Muscle layer of duodenum (tissue), 2 donors: ENCODE data around the gene TMED10.
"Not testable (repeated sequence)": the region's sequence is repeated elsewhere in the genome, so short reads cannot be mapped to it uniquely, and the experiment has no call there.

ENCODE experiments used
- H3K27ac ChIP-seq: one replicate; pipeline ENCODE4 v1.7.0; 2013; ENCODE audit warnings: mild to moderate bottlenecking, low read length
- H3K27me3 ChIP-seq: one replicate; pipeline ENCODE4 v1.7.0; 2013; ENCODE audit warnings: low read depth, mild to moderate bottlenecking, control low read depth, low read length
- H3K36me3 ChIP-seq, 2 donors: one replicate each; pipeline ENCODE4 v1.7.0; 2013; ENCODE audit warnings: low read length in 2 of 2, control low read depth in 1 of 2, mild to moderate bottlenecking in 1 of 2; ENCODE audit not compliant: insufficient read depth in 2 of 2, control insufficient read depth in 1 of 2
- H3K4me1 ChIP-seq, 2 donors: one replicate each; pipeline ENCODE4 v1.7.0; 2013; ENCODE audit warnings: low read length in 2 of 2, mild to moderate bottlenecking in 2 of 2, control low read depth in 1 of 2, moderate library complexity in 1 of 2; ENCODE audit not compliant: insufficient read depth in 2 of 2, control insufficient read depth in 1 of 2
- H3K4me3 ChIP-seq, 2 donors: one replicate each; pipeline ENCODE4 v1.7.0; 2013; ENCODE audit warnings: low read length in 2 of 2, low read depth in 1 of 2, mild to moderate bottlenecking in 1 of 2
- H3K9me3 ChIP-seq, 2 donors: one replicate each; pipeline ENCODE4 v1.7.0; 2013; ENCODE audit warnings: low read length in 2 of 2, control low read depth in 1 of 2, mild to moderate bottlenecking in 1 of 2; ENCODE audit not compliant: control insufficient read depth in 1 of 2
- donor health status: healthy.

Gene TMED10

GRCh38 chr14:75156111-75156510, 20.3 kb downstream of the TMED10 start:
- Histone ChIP-seq H3K9me3 (no peaks in the 10 kb centered on the region), H3K4me3 (no peak overlapping the region), H3K4me1 (peaks cover 6 to 11% of the 10 kb centered on the region in 2 donors), H3K36me3 (peaks cover 0 to 8% of the 10 kb centered on the region in 2 donors), H3K27me3 (no peaks in the 10 kb centered on the region), H3K27ac (no peak overlapping the region)

DNA sequence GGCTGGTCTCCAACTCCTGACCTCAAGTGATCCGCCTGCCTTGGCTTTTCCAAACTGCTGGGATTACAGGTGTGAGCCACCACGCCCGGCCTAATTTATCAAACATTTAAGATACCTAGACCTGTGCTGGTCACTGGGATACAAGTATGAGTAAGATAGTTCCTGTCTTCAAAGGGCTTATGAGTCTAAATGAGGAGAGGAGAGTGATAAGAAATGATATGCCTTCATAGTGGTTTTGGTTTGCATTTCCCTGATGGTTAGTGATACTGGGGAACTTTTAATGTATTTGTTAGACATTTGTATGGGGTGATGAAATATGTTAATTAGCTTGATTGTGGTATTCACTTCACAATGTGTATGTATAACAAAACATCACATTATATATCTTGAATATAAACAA, 21.2 kb downstream of the TMED10 start:
- Histone ChIP-seq H3K4me3 (no peak overlapping the region), H3K36me3 (peaks cover 0 to 8% of the 10 kb centered on the region in 2 donors), H3K4me1 (peaks cover 6 to 9% of the 10 kb centered on the region in 2 donors), H3K9me3 (no peaks in the 10 kb centered on the region), H3K27ac (no peak overlapping the region), H3K27me3 (no peaks in the 10 kb centered on the region)

- H3K27ac ChIP-seq = no peak overlapping the region
- peaks cover 2 to 6% of the 10 kb centered on the region in 2 donors for H3K4me1 ChIP-seq
- no peaks in the 10 kb centered on the region for H3K27me3 ChIP-seq
These were observed 23.1 kb downstream of the TMED10 start for GRCh38 chr14:75153295-75153694.

GRCh38 chr14:75151851-75152250, 24.6 kb downstream of the TMED10 start:
- no peak overlapping the region for H3K4me3 ChIP-seq
- H3K4me1 ChIP-seq = peaks cover 6 to 7% of the 10 kb centered on the region in 2 donors
- peaks cover 8 to 20% of the 10 kb centered on the region in 2 donors for H3K36me3 ChIP-seq

More at GRCh38 chr14:75153295-75153694, 23.1 kb downstream of the TMED10 start:
- Histone ChIP-seq H3K4me3 (no peak overlapping the region), H3K9me3 (no peaks in the 10 kb centered on the region), H3K36me3 (peaks cover 8 to 17% of the 10 kb centered on the region in 2 donors)

DNA sequence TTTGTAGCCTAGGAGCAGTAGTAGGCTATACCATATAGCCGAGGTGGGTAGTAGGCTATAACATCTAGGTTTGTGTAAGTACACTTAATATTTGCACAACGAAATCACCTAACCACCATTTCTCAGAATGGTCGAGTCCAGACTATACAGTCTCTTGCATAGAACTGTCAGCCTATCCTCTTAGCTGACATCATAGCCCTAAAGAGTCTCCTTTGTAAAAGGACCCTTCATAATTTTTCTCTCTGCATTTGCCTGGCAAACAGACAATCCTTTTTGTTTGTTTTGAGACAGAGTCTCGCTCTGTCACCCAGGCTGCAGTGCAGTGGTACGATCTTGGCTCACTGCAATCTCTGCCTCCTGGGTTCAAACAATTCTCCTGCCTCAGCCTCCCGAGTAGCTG, 25.8 kb downstream of the TMED10 start:
- not testable (repeated sequence) for H3K9me3 ChIP-seq, H3K27ac ChIP-seq, H3K4me3 ChIP-seq, H3K27me3 ChIP-seq
- H3K36me3 ChIP-seq = peaks cover 12 to 20% of the 10 kb centered on the region in 2 donors
- H3K4me1 ChIP-seq = peaks cover 7 to 12% of the 10 kb centered on the region in 2 donors

More at GRCh38 chr14:75151851-75152250, 24.6 kb downstream of the TMED10 start:
- H3K9me3 ChIP-seq = no peaks in the 10 kb centered on the region
- H3K27ac ChIP-seq = no peak overlapping the region
- H3K27me3 ChIP-seq = no peaks in the 10 kb centered on the region

DNA sequence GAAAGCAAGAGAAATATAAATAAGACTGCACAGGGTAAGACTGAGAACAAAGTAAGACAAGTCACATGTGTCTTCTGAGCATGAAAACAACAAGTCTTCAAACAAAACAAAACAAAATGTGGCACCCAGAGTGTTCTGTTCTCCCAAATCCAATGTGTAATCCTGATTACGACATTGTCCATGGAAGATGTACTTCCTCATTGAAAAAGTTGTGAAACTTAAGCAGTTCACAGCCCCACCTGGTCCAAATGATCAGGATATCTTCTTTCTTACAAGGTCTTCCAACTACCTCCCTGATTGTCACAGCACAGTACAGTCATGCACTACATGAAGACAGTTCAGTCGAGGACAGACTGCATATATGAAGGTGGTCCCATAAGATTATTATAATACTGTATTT, 26.3 kb downstream of the TMED10 start:
- Histone ChIP-seq H3K9me3 (no peaks in the 10 kb centered on the region), H3K4me1 (peaks cover 7 to 12% of the 10 kb centered on the region in 2 donors), H3K36me3 (peaks cover 12 to 20% of the 10 kb centered on the region in 2 donors), H3K4me3 (no peak overlapping the region), H3K27ac (no peak overlapping the region), H3K27me3 (no peaks in the 10 kb centered on the region)

DNA sequence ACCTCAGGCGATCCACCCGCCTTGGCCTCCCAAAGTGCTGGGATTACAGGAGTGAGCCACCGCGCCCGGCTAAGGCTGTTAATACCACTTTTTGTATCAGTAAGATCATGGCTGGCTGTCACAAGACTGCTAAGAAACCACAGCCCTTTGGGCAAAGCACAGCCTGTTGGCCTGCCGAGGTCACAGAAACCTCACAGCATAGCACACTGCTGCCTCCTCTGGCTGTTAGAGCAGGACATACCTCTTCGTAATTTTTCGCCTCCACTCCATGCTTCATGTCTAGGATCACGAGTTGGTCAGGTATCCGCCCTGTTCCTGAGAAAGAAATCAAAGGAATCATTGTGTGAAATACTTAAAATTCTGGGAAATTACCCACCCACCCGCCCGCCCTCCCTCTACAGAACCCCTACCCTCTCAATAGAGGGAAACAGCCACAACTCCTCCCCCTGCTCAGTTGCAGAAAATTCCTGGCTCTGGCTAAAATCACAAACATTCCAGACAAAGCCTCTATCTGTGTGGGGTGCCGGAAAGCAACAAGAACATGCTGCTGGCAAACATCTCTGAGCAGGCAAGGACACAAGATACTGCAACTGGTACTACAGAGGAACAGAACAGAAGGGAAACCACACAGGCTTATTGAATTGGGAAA, 28.9 kb downstream of the TMED10 start:
- H3K9me3 ChIP-seq = no peaks in the 10 kb centered on the region
- no peaks in the 10 kb centered on the region for H3K27me3 ChIP-seq
- H3K27ac ChIP-seq = peak overlapping the region; percentile 65
- H3K36me3 ChIP-seq = peaks cover 12 to 23% of the 10 kb centered on the region in 2 donors
- H3K4me3 ChIP-seq = no peak overlapping the region
- H3K4me1 ChIP-seq = peaks cover 7 to 23% of the 10 kb centered on the region in 2 donors

- no peak overlapping the region for H3K27ac ChIP-seq
- no peaks in the 10 kb centered on the region for H3K9me3 ChIP-seq
- no peak overlapping the region for H3K4me3 ChIP-seq
- H3K36me3 ChIP-seq = peaks cover 10 to 15% of the 10 kb centered on the region in 2 donors
- peaks cover 7 to 23% of the 10 kb centered on the region in 2 donors for H3K4me1 ChIP-seq
- no peaks in the 10 kb centered on the region for H3K27me3 ChIP-seq
These were observed 31.5 kb downstream of the TMED10 start for GRCh38 chr14:75144944-75145343.

DNA sequence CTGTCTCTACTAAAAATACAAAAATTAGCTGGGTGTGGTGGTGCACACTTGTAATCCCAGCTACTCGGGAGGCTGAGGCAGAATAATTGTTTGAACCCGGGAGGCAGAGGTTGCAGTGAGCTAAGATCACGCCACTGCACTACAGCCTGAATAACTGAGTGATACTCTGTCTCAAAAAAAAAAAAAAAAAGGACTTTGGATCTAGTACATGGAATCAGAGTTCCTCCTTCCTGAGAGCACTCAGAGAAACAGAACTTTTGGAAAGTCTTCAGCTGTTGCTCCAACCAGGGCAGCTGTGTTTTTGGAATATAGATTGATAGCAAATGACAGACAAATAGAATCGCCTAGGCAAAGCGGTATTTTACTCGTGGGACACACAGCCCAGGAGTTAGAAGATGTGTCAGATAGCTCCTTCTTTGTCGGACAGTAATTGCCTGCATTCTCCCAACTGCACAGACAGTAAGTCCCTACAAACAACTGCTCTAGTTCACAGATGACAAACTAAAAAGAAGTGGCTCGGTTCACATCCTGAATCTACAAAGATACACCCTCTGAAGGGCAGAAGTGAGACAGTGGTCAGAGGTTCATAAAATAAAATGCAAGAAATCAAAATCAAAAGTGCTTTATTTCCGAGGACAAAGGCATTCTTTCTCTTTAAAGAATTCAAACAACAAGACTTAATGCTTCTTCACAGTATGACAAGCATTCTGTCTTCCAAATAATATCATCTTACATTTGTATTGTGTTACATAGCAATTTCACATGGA, 32.5 kb downstream of the TMED10 start:
- H3K27ac ChIP-seq = peak overlapping the region; percentile 40
- H3K36me3 ChIP-seq = peaks cover 4 to 8% of the 10 kb centered on the region in 2 donors
- peaks cover 7 to 26% of the 10 kb centered on the region in 2 donors for H3K4me1 ChIP-seq
- H3K9me3 ChIP-seq = no peaks in the 10 kb centered on the region
- H3K4me3 ChIP-seq = no peak overlapping the region
- H3K27me3 ChIP-seq = no peaks in the 10 kb centered on the region

- Histone ChIP-seq H3K27me3 (no peaks in the 10 kb centered on the region), H3K36me3 (peaks cover 4% of the 10 kb centered on the region in 2 donors), H3K9me3 (no peaks in the 10 kb centered on the region), H3K4me1 (peaks cover 8 to 30% of the 10 kb centered on the region in 2 donors), H3K4me3 (no peak overlapping the region), H3K27ac (no peak overlapping the region)
These were observed 33.9 kb downstream of the TMED10 start for GRCh38 chr14:75142494-75142893.

- H3K27me3 ChIP-seq = no peaks in the 10 kb centered on the region
- peaks cover 8 to 30% of the 10 kb centered on the region in 2 donors for H3K4me1 ChIP-seq
- no peaks in the 10 kb centered on the region for H3K9me3 ChIP-seq
- no peak overlapping the region for H3K27ac ChIP-seq
- no peak overlapping the region for H3K4me3 ChIP-seq
- peaks cover 4% of the 10 kb centered on the region in 2 donors for H3K36me3 ChIP-seq
These were observed 34.4 kb downstream of the TMED10 start for GRCh38 chr14:75141967-75142366.
